NCI-H1417 (cell line): Measurements from ENCODE around the gene ZNF821.
"Not testable (repeated sequence)": the region's sequence is repeated elsewhere in the genome, so short reads cannot be mapped to it uniquely, and the experiment has no call there.

Experiments used
- DNase-seq, 3 experiments: peaks; one replicate each; lab custom pipeline; 2025; lab: John Stamatoyannopoulos, UW

The ZNF821 gene, protein sequence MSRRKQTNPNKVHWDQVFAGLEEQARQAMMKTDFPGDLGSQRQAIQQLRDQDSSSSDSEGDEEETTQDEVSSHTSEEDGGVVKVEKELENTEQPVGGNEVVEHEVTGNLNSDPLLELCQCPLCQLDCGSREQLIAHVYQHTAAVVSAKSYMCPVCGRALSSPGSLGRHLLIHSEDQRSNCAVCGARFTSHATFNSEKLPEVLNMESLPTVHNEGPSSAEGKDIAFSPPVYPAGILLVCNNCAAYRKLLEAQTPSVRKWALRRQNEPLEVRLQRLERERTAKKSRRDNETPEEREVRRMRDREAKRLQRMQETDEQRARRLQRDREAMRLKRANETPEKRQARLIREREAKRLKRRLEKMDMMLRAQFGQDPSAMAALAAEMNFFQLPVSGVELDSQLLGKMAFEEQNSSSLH

DNA sequence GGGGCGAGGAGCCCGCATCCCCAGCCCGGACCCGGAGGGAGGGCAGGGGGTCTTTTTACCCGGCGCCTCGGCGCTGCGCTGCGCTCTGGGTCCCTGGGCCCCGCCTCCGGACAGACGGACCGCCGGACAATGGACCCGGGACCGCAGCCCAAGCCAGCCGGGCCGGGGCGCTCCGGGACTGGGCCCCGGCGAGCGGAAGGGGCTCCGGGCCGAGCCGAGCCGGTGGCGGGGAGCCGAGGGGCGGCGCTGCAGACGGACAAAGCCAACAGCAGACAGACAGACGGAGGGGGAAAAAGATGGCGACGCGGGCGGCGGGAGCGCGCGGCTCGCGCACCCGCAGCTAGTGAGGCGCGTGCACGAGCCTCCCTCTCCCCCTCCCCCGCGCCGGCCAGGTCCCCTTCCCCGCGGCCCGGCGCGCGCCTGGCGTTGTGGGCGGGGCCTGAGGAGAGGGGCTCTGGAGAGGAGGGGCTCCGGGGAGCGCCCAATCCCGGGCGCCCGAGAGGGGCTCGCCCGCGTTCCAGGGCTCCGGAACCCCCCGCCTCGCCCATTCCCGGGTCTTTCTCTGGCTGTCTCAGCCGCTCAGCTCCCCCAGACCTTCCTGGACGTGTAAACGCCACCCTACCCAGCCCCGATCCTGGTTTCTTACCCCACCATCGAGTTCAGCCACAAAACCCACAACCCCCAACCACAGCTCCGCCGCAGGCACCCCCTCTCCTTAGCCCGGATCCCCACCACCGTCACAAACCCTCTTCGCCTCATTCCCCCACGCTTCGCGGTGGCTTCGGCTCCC is at the start of gene ZNF821:
Gene ZNF821, minus strand, starts transcription at position 334 of the 790 bp plus-strand sequence. CDS start 4,236 bp downstream, outside the sequence.
- DNase-seq: peak; percentile 84 to 88 (median 87)

DNA sequence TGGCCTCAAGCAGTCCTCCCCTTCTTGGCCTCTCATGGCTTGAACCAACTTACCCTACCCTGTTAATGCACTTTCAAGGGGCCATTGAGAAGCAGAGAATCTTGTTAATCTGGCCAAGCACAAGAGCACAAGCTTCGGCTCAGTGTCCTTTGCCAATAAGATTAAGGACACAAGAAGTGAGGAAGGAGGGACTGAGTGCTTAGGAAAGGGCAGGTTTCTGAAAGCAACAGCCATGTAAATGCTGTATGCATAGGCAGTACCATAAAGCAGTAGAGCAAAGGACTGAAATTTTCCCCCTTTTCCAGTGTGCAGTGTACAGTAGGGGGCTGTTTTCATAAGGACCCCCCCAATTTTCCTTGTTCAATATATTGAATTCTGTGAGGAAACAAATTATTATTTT is 49.0 kb upstream of the ZNF821 start:
- DNase-seq: no peak

DNA sequence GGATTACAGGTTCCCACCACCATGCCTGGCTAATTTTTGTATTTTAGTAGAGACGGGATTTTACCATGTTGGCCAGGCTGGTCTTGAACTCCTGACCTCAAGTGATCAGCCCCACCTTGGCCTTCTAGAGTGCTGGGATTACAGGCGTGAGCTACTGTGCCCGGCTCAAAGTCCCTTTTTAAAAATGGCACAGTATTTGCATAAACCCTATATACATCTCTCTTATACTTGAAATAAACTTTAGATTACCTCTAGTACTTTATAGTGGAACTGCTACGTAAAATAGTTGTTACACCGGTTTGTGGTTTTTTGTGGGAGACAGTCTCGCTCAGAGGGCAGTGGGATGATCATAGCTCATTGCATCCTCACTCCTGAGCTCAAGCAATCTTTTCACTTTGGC is 47.6 kb upstream of the ZNF821 start:
- DNase-seq: no peak

DNA sequence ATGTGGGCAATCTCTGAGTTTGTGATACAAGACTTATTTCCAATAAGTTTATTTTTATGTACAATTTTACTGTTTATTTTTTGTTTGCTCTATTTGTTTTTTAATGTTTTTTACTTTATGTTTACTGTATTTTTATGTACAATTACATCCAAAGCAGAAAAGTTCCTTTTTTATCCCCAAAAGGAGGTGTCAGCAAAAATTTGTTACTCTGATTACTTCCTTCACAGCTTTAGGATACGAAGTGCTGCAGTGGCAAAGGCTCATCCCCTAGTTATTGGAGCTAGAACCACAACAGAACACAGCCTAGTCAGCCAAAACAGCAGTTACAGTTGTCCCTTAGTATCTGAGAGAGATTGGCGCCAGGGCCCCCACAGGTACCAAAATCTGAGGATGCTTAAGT is 47.0 kb upstream of the ZNF821 start:
- DNase-seq: no peak

DNA sequence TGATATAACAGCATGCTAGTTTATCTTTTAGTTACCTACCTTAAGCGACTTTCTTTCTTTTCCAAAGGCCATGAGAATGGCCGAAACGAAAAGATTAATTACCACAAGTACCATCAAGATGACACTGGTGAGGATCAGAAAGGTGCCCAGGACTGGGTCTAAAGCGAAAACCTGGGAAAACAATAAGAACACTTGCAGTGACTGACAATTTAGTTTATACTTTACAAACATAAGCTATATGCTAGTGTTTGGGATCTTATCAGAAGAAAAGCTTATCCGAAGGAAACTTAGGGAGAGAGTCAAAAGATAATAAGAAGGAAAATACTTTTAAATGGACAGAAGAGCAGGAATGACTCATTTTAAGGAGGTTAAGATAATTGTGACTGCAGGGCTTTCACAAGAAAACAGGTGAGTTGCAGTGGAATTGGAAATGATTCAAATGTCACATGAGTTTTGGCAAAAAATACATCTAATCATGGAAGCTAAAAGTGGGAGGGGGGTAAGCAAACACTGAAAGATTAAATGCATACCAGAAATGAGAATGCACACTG is 46.1 kb upstream of the ZNF821 start:
- no peak for DNase-seq

DNA sequence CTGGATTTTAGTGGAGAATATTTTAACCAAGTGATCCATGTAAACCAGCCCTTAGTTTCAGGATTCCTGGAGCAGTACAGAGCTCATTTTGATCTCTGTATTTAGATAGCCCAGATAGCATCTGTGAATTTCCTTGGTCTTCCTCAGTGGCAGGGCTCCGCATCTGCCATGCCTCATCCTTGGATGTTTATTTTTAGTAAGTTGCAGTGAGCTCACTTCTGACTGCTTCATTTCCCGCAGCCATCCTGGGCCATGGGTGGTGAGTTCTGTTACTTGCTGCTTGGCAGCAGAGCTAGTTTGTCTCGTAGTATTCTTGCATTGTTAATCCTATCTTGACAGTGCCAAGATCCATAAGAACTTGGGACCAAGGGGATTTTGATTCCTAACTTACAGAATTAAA is 45.1 kb upstream of the ZNF821 start:
- DNase-seq: no peak

DNA sequence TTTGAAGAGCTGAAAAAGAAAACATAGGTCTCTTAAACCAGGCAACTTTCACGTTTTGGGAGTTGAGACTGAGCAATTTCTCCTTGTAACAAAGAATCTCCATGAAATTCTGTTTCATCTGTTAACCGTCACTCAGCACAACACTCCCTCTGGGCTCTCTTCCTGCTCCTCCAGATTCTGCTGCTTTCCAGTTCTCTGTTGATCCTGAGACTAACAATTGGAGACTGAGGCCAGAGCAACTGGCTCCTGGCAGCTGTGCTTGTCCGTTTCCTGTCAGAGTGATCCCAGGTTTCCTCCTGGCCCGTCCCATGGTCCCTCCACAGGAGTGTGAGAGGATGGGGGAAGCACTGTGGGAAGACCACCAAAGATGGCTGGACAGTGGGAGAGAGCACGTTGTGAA is 43.8 kb upstream of the ZNF821 start:
- no peak for DNase-seq

DNA sequence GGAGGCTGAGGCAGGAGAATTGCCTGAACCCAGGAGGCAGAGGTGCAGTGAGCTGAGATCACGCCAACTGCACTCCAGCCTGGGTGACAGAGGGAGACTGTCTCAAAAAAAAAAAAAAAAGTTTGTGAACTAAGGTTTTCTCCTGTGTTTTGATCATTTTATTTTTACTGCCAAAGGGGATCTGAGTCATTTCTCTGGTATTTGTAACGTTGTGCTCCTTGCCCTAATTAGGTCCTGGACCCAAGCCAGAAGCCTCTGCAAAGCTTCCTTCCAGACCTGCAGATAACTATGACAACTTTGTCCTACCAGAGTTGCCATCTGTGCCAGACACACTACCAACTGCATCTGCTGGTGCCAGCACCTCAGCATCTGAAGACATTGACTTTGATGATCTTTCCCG is 43.4 kb upstream of the ZNF821 start:
- no peak for DNase-seq

DNA sequence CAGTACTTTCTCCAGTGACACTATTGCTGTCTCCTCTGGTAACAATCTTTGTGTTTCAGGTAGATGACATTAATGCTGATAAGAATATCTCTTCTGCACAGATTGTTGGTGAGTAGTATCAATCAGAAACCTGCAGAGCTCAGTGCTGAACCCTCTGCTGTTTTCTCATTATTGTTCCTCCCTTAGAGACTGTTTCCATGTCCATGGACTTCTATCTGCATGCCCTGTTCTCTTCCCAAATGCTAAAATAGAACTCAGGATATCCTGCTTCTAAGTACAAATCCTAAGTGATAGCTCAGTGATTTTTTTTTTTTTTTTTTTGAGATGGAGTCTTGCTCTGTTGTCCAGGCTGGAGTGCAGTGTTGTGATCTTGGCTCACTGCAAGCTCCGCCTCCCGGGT is 40.7 kb upstream of the ZNF821 start:
- DNase-seq: no peak

DNA sequence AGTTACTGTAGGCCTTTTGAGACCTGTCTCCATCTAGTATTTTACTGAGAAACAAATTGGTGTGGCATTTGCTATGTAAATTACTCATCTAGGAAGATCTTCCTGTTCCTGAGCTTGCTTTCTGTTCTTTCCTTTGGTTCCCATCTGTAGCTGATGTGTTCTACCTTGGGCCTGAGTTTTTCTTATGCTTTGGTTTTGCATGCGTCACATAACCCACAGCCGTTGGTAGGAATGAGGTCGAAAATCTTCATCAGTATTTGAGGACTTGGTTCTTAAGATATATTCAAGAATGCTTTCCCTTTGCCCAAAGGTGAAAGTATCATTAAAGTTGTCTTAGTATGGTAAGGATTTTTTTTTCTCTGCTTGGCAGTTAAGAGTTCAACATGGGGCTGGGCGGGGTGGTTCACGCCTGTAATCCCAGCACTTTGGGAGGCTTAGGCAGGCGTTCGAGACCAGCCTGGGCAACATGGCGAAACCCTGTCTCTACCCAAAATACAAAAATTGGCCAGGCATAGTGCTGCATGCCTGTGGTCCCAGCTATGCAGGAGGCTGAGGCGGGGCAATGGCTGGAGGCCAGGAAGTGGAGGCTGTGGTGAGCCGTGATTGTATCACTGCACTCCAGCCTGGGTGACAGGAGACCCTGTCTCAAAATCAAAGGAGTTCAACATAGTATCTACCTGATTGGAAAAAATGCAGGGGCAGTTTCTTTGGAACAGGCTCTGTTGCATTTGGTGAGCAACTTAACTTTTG is 40.1 kb upstream of the ZNF821 start:
- DNase-seq: no peak

DNA sequence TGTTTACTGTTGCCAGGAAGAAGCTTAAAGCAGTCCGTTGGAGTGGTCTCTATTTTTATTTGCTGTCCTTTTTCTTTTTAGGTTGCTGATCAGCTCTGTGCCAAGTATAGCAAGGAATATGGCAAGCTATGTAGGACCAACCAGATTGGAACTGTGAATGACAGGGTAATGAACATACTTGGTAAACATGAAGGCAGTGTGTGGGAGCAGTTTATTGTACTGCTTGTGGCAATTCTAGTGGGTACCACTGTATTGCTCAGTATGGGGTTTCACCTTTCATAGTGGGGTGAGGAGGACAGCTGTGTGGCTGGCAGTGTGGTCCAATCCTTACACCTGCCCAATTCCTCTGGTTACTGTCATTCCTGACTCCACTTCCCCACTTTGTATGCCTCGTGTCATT is 36.7 kb upstream of the ZNF821 start:
- DNase-seq: no peak

DNA sequence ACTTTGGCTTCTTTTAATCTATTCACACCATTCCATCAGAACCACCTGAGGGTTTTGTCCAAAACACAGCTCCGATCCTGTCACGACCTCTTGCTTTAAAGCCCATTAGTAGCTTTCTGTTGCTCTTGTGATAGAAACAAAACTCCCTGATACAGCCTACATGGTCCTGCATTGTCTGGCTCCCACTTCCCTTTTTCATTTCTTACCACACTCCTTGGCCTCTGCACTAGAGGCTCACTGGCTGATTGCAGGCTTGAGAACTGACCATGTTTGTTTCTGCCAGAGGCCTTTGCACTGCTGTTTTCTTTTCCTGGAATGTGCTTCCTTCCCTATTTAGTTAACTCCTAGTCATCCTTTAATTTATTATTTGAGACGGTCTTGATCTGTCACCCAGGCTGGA is 35.1 kb upstream of the ZNF821 start:
- no peak for DNase-seq

DNA sequence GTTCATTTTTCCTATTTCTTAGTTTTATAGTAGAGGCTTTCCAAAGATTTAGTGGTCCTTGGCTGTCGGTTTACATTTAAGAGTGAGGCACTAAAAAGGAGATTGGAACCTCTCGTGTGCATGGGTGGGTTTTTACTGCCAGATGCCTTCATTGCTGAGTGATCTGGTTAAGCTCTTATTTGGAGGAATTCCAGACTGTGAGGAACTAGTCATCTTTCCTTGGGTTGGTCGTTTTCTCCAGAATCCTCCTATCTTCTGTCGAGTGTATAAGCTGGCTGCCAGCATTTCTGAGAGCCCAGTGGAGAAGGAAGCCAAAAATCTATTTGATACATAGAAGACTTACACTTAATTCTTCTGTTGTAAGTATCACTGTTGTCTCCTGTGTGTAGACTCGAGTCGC is 33.9 kb upstream of the ZNF821 start:
- DNase-seq: no peak

DNA sequence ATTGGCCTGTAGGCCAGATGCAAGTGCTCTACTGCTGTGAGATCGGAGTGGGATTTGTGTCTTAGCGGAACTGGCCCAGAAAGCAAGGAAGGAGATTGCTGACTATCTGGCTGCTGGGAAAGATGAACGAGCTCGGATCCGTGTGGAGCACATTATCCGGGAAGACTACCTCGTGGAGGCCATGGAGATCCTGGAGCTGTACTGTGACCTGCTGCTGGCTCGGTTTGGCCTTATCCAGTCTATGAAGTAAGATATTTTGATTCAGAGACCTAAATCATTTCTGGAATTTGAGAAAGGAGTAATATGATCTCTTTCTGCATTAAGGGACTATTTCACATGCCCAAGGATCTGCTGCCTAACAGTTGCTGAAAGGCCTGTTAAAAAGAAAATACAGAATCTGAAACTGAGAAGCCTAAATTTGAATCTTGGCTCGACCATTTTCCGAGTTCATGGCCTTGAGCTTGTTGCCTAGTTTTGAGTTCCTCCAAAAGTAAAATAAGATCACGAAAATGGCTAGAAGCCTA is 32.5 kb upstream of the ZNF821 start:
- no peak for DNase-seq

DNA sequence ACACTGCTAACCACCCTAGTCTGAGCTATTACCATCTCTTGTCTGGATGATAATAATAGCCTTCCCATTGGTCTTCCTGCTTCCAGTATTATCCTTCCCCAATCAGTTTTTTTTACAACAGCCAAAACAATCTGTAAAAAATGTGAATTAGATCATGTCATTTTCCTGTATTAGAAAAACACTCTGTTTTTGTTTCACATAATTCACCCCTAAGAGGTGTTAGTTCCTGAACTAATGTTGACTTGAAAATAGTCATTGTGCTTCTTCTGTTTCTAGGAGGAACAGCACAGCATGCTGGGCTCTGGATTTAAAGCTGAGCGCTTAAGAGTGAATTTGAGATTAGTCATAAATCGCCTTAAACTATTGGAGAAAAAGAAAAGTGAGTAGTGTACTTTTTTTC is 31.4 kb upstream of the ZNF821 start:
- no peak for DNase-seq

DNA sequence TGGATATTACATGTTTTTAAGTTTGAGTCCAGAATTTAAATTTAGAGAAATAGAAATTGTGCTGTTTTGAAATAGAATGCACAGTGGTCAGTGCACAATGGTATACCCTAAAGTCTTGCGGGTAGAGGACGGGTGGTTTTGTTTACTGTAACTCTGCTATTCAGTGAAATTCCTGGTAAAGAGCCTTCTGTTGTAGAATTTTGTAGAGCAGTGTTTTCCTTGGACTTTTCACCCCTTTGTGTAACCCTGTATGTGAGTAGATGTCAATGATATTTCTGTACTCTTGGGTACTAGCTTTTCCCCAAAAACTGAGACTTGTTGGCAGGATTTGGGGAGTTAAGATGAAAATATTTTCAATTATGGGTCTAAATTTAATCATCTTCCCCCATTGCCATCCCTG is 30.8 kb upstream of the ZNF821 start:
- no peak for DNase-seq

DNA sequence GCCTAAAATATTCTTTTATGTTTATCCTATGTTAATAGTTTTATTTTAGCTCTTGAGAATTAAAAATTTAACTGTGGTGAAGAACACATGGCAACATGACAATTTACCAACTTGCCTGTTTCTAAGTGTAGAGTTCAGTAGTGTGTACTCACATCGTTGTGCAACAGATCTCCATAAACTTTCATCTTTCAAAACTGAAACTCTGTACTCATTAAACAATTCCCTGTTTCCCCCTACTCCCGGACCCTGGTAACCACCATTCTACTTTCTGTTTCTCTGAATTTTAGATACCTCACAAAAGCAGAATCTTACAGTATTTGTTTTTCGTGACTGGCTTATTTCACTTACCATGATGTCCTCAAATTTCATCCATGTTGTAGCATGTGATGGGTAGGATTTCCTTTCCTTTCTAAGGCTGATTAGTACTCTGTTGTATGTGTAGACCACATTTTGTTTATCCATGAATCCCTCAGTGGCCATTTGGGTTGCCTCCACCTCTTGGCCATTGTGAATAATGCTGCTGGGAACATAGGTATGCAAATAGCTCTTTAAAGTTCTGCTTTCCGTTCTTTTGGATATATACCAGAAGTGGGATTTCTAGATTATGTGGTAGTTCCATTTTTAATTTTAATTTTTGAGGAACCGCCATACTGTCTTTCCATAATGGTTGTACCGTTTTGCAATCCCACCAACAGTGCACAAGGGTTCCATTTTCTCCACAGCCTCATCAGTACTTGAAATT is 28.7 kb upstream of the ZNF821 start:
- DNase-seq: no peak

DNA sequence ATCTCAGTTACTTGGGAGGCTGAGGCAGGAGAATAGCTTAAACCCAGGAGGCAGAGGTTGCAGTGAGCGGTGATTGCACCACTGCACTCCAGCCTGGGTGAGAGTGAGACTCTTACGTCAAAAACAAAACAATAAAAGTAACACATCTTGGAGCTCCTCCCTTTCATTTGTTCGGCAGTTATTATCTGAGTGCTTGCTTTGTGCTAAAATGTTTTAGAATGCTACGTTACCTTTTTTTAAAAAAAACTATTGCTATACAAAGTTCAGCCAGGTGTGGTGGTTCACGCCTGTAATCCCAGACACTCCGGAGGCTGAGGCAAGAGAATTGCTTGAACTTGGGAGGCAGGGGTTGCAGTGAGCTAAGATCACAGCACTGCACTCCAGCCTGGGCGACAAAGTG is 27.1 kb upstream of the ZNF821 start:
- no peak for DNase-seq

DNA sequence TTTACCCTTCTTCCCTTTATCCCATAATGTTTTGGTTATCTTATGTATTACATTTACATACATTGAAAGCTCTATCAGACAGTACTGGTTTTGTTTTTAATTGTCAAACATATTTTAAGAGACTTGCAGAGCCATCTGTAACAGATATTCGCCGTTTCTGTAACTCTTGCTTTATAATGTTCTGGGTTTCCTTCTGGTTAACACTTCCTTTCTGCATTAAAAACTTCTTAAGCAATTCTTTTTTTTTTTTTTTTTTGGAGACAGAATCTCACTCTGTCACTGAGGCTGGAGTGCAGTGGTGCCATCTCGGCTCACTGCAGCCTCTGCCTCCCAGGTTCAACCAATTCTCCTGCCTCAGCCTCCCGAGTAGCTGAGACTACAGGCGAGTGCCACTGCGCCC is 21.8 kb upstream of the ZNF821 start:
- not testable (repeated sequence) for DNase-seq

DNA sequence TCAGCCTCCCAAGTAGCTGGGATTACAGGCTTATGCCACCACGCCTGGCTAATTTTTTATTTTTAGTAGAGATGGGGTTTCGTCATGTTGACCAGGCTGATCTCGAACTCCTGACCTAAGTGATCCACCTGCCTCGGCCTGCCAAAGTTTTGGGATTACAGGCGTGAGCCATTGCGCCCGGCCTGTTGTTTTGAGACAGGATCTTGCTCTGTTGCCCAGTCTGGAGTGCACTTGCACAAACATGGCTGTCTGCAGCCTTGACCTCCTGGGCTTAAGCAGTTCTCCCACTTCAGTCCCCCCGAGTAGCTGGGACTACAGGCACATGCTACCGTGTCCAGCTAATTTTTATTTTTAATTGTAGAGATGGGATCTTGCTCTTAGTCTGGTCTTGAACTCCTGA is 20.3 kb upstream of the ZNF821 start:
- DNase-seq: no peak

DNA sequence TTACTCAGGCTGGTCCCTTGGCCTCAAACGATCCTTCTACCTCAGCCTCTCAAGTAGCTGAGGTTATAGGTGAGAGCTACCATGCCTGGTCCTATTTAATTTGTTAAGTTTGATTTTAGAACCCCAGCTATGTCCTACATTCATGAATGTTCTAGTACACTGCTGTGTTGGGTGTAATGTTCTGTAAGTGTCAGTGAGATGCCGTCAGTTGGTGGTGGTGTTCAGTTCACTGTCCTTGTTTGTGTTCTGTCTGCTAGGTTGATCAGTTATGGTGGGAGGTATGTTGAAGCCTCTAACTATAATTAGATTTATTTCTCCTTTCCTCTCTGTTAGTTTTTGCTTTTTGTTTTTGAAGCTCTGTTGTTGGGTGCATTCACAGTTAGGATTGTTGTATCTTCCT is 19.6 kb upstream of the ZNF821 start:
- DNase-seq: no peak
